Brain pericyte (primary cell): ENCODE data around the gene JOSD1.
"Not testable (repeated sequence)": the region's sequence is repeated elsewhere in the genome, so short reads cannot be mapped to it uniquely, and the experiment has no call there.

ENCODE experiments used
- DNase-seq: peaks from one replicate; pipeline ENCODE4 v3.0.0-alpha.2; 2012; ENCODE audit warnings: low read depth, low spot score

JOSD1 gene

GRCh38 chr22:38685761-38686160, 15.0 kb downstream of the JOSD1 start:
- DNase-seq, result no peak

- no peak for DNase-seq
These were observed 15.8 kb downstream of the JOSD1 start for GRCh38 chr22:38684895-38685294.

- no peak for DNase-seq
These were observed 19.0 kb downstream of the JOSD1 start, which contains the start of gene TOMM22 for GRCh38 chr22:38681582-38682335. Gene TOMM22 (plus strand): TSS chr22:38681957. CDS start chr22:38681979, 22 bp downstream.

GRCh38 chr22:38675833-38676232, 24.9 kb downstream of the JOSD1 start:
- no peak for DNase-seq

GRCh38 chr22:38674888-38675287, 25.9 kb downstream of the JOSD1 start:
- DNase-seq, result no peak

- DNase-seq, result peak; percentile 26
These were observed 43.5 kb downstream of the JOSD1 start for GRCh38 chr22:38657045-38657909.

- DNase-seq, result peak; percentile 70
These were observed 44.3 kb downstream of the JOSD1 start, which contains the start of the genes CBY1 and FAM227A for GRCh38 chr22:38656256-38657044. Gene CBY1 (plus strand): TSS chr22:38656638. CDS start chr22:38668055, 11,417 bp downstream. Gene FAM227A (minus strand): TSS chr22:38656392. CDS start chr22:38650168, 6,224 bp downstream.

- no peak for DNase-seq
These were observed 45.1 kb downstream of the JOSD1 start for GRCh38 chr22:38655519-38656255.

- DNase-seq, result no peak
These were observed 47.0 kb downstream of the JOSD1 start for GRCh38 chr22:38653741-38654140.

GRCh38 chr22:38652859-38653258, 47.9 kb downstream of the JOSD1 start:
- no peak for DNase-seq

GRCh38 chr22:38649841-38650522, 50.8 kb downstream of the JOSD1 start:
- no peak for DNase-seq

GRCh38 chr22:38645430-38645829, 55.3 kb downstream of the JOSD1 start:
- no peak for DNase-seq

- DNase-seq, result not testable (repeated sequence)
These were observed 56.5 kb downstream of the JOSD1 start for GRCh38 chr22:38644245-38644644.

GRCh38 chr22:38641476-38642040, 59.2 kb downstream of the JOSD1 start:
- no peak for DNase-seq

GRCh38 chr22:38638728-38639127, 62.0 kb downstream of the JOSD1 start:
- no peak for DNase-seq

GRCh38 chr22:38638216-38638615, 62.5 kb downstream of the JOSD1 start:
- DNase-seq, result no peak
